ENCODE measurements around the gene PTPN4.

Gene PTPN4

GRCh38 chr2:119759451-119760236, at the start of gene PTPN4:
TSS of gene PTPN4 (plus strand) at chr2:119759922. CDS start at chr2:119809854, 49,932 bp downstream.
- DNase-seq (ENCODE audit: low spot score) = peak; percentile 97

GRCh38 chr2:119710281-119710680, 49.4 kb upstream of the PTPN4 start:
- DNase-seq (ENCODE audit: low spot score) = no peak

GRCh38 chr2:119711352-119711751, 48.4 kb upstream of the PTPN4 start:
- no peak for DNase-seq (ENCODE audit: low spot score)

- no peak for DNase-seq (ENCODE audit: low spot score)
Measured at GRCh38 chr2:119712571-119712970, 47.2 kb upstream of the PTPN4 start.

- no peak for DNase-seq (ENCODE audit: low spot score)
Measured at GRCh38 chr2:119713819-119714490, 45.8 kb upstream of the PTPN4 start.

GRCh38 chr2:119715409-119716283, 44.1 kb upstream of the PTPN4 start:
- DNase-seq (ENCODE audit: low spot score) = no peak

- DNase-seq (ENCODE audit: low spot score) = no peak
Measured at GRCh38 chr2:119716284-119716672, 43.4 kb upstream of the PTPN4 start.

- no peak for DNase-seq (ENCODE audit: low spot score)
Measured at GRCh38 chr2:119718501-119719260, 41.0 kb upstream of the PTPN4 start.

- DNase-seq (ENCODE audit: low spot score) = no peak
Measured at GRCh38 chr2:119719261-119719627, 40.5 kb upstream of the PTPN4 start.

- DNase-seq (ENCODE audit: low spot score) = no peak
Measured at GRCh38 chr2:119721043-119721442, 38.7 kb upstream of the PTPN4 start.

- no peak for DNase-seq (ENCODE audit: low spot score)
Measured at GRCh38 chr2:119721462-119721861, 38.3 kb upstream of the PTPN4 start.

GRCh38 chr2:119721904-119722303, 37.8 kb upstream of the PTPN4 start:
- DNase-seq (ENCODE audit: low spot score) = no peak

- DNase-seq (ENCODE audit: low spot score) = no peak
Measured at GRCh38 chr2:119723186-119723585, 36.5 kb upstream of the PTPN4 start.

- no peak for DNase-seq (ENCODE audit: low spot score)
Measured at GRCh38 chr2:119723784-119724467, 35.8 kb upstream of the PTPN4 start.

- no peak for DNase-seq (ENCODE audit: low spot score)
Measured at GRCh38 chr2:119724656-119725485, 34.9 kb upstream of the PTPN4 start.

- DNase-seq (ENCODE audit: low spot score) = no peak
Measured at GRCh38 chr2:119727493-119727892, 32.2 kb upstream of the PTPN4 start.

GRCh38 chr2:119728421-119728820, 31.3 kb upstream of the PTPN4 start:
- no peak for DNase-seq (ENCODE audit: low spot score)

GRCh38 chr2:119730671-119731177, 29.0 kb upstream of the PTPN4 start:
- no peak for DNase-seq (ENCODE audit: low spot score)

- no peak for DNase-seq (ENCODE audit: low spot score)
Measured at GRCh38 chr2:119731983-119732382, 27.7 kb upstream of the PTPN4 start.

GRCh38 chr2:119732601-119733164, 27.0 kb upstream of the PTPN4 start:
- DNase-seq (ENCODE audit: low spot score) = no peak
